B cell (primary cell): ENCODE results near the gene SSR2.

Experiments
- CTCF ChIP-seq: fragments of 200-600 bp; IDR thresholded peaks from one replicate; pipeline ENCODE4 v1.8.0; 2022; ENCODE audit warnings: antibody characterized with exemption, mild to moderate bottlenecking
- EZH2 ChIP-seq: IDR thresholded peaks from 2 replicates; pipeline ENCODE4 v1.6.1; 2012; ENCODE audit warnings: borderline replicate concordance, low read depth, mild to moderate bottlenecking, moderate library complexity, low read length; ENCODE audit not compliant: insufficient read depth, poor library complexity, severe bottlenecking

GRCh38 chr1:155969377-155969791 lies 51.4 kb downstream of the SSR2 start:
- TF ChIP-seq CTCF (no peak), EZH2 (no peak)
